Fibroblast of mammary gland (primary cell): Measurements from ENCODE around the gene MUC22.
"Not testable (repeated sequence)": the region's sequence is repeated elsewhere in the genome, so short reads cannot be mapped to it uniquely, and the experiment has no call there.

Experiments used
- DNase-seq: peaks from one replicate; pipeline ENCODE4 v3.0.0-alpha.2; 2010; ENCODE audit warnings: low read depth
- H3K4me3 ChIP-seq: 2 replicates; pipeline ENCODE4 v1.5.1; 2011; ENCODE audit warnings: low read depth, mild to moderate bottlenecking, low read length, moderate library complexity; ENCODE audit not compliant: control insufficient read depth
- CTCF ChIP-seq: conservative IDR thresholded peaks from 2 replicates; pipeline ENCODE4 v1.5.1; 2011; ENCODE audit warnings: low read depth, low read length, inconsistent platforms; ENCODE audit not compliant: control insufficient read depth, insufficient read depth

MUC22 gene

GRCh38 chr6:30966154-30966553 is 44.1 kb upstream of the MUC22 start:
- TF ChIP-seq CTCF = no peak
- no peak for DNase-seq
- no peak overlapping the region for H3K4me3 ChIP-seq

DNA sequence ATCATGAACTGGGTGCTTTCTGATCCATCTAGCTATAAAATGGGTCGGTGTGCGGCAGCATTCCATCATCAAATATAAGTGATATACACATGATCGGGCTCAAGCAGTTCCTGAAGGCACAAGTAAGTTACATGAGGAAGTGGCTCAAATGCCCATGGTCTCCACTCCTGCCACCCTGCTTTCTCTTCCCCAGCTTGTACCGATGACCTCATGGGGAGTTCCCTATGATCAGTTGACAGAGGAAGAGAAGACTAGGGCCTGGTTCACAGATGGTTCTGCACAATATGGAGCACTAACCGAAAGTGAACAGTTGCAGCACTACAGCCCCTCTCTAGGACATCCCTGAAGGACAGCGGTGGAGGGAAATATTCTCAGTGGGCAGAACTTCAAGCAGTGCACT is 41.1 kb upstream of the MUC22 start:
- DNase-seq = not testable (repeated sequence)

GRCh38 chr6:30970946-30971345 is 39.3 kb upstream of the MUC22 start:
- DNase-seq = no peak
- TF ChIP-seq CTCF = no peak
- H3K4me3 ChIP-seq = no peak overlapping the region

More for the DNA sequence above, 41.1 kb upstream of the MUC22 start:
- not testable (repeated sequence) for H3K4me3 ChIP-seq

- no peak for TF ChIP-seq CTCF
- DNase-seq = no peak
- no peak overlapping the region for H3K4me3 ChIP-seq
Observed at GRCh38 chr6:30972816-30973215, 37.5 kb upstream of the MUC22 start.

DNA sequence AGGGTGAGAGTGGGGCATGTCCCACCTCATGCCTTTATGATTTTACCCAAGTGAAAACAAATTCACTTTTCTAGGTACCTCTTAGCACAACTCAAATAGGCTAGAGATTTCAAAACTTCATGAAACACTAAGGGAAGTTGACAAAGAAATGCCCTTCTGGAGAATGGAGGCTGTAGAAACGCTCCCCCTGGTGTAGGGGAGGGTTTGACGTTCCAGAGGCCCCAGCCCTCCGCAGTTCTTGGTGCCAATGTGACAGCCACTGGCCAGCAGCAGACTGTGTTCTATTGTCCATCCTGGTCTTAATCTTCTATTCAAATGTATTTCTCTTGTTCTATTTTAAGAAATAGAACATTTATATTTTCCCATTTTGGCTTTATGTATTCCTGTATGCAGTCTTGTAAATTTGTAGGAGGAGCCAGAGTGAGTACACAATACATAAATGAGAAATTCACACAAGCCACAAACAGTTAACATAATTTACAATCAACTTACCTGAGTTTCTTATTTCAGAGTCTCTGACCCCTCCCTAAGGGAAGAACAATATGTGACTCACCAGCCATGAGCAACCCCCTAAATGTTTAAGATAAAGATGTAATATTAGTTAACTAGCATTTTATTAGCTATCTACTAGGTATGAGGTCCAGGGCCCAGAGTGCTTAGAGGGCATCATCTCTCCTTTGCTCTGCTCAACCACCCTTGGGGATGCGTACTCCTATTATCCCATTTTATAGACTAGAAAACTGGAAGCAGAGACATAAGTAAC is 35.6 kb upstream of the MUC22 start:
- DNase-seq = no peak
- no peak overlapping the region for H3K4me3 ChIP-seq
- TF ChIP-seq CTCF = no peak

- no peak for DNase-seq
Observed at GRCh38 chr6:30979141-30979540, 31.1 kb upstream of the MUC22 start.

GRCh38 chr6:30979690-30980089 is 30.6 kb upstream of the MUC22 start:
- no peak overlapping the region for H3K4me3 ChIP-seq
- TF ChIP-seq CTCF = no peak
- no peak for DNase-seq

More at GRCh38 chr6:30979141-30979540, 31.1 kb upstream of the MUC22 start:
- no peak for TF ChIP-seq CTCF
- no peak overlapping the region for H3K4me3 ChIP-seq
